GM18526 (cell line): Measurements from ENCODE around the gene NIF3L1.

Experiments
- POLR2A ChIP-seq: IDR thresholded peaks from 3 replicates; pipeline ENCODE4 v1.6.1; 2011; ENCODE audit not compliant: insufficient read length; ENCODE audit errors: extremely low read depth

NIF3L1 gene

GRCh38 chr2:200929334-200930249, 40.4 kb downstream of the NIF3L1 start:
- no peak for TF ChIP-seq POLR2A

GRCh38 chr2:200930947-200931626, 41.9 kb downstream of the NIF3L1 start:
- no peak for TF ChIP-seq POLR2A

DNA sequence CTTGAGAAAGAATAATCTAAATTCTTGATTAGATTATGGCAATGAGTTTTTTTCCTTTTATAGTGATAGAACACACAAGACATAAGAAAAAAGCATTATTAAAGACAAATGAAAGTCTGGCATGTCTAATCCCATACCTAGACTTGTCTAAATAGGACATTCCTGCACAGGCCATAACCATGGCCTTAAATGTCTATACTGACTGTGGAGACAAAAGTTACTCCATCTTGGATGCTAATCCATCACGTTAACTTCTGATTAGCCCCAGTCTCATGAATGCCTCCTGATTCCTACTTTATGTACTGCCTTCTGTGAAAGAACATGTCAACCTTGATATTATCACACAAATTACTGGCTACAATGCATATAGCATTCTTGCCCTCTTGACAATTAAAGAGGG, 50.7 kb downstream of the NIF3L1 start:
- no peak for TF ChIP-seq POLR2A

- no peak for TF ChIP-seq POLR2A
These were observed 54.4 kb downstream of the NIF3L1 start for GRCh38 chr2:200943527-200944105.

GRCh38 chr2:200944467-200945394, 55.6 kb downstream of the NIF3L1 start:
- no peak for TF ChIP-seq POLR2A

DNA sequence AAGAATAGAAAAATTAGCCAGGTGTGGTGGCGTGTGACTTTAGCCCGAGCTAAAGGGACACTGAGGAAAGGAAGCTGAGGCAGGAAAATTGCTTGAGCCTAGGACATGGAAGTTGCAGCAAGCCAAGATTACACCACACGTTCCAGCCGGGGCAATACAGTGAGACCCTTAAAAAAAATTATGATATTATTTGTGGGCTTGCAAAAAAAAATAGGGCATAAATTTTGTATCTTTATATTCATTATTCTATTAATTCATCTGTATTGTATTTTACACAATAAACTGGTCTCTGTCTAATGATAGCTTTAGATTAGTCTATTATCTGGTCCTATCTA, 56.2 kb downstream of the NIF3L1 start:
- TF ChIP-seq POLR2A, result no peak

- no peak for TF ChIP-seq POLR2A
These were observed 61.2 kb downstream of the NIF3L1 start for GRCh38 chr2:200950378-200950777.
